Esophagus squamous epithelium (tissue), 4 donors: Measurements from ENCODE around the gene MVB12B.

ENCODE experiments used
- POLR2A ChIP-seq, 4 donors: fragments of 450-650 bp; IDR thresholded peaks; one replicate each; pipeline ENCODE4 v1.6.1; 2017; ENCODE audit warnings: antibody characterized with exemption in 4 of 4, mild to moderate bottlenecking in 4 of 4, moderate library complexity in 3 of 4
- TF ChIP-seq, protein P1 (sequence below), 6 experiments: fragments of 450-650 bp in 4 of 6; fragments of 200-600 bp in 2 of 6; sonication (generic) in 2 of 6; IDR thresholded peaks; one replicate each; pipeline ENCODE4 v1.5.1; 2016 to 2019; ENCODE audit warnings: antibody characterized with exemption in 6 of 6, mild to moderate bottlenecking in 4 of 6, moderate library complexity in 4 of 6

DNA sequence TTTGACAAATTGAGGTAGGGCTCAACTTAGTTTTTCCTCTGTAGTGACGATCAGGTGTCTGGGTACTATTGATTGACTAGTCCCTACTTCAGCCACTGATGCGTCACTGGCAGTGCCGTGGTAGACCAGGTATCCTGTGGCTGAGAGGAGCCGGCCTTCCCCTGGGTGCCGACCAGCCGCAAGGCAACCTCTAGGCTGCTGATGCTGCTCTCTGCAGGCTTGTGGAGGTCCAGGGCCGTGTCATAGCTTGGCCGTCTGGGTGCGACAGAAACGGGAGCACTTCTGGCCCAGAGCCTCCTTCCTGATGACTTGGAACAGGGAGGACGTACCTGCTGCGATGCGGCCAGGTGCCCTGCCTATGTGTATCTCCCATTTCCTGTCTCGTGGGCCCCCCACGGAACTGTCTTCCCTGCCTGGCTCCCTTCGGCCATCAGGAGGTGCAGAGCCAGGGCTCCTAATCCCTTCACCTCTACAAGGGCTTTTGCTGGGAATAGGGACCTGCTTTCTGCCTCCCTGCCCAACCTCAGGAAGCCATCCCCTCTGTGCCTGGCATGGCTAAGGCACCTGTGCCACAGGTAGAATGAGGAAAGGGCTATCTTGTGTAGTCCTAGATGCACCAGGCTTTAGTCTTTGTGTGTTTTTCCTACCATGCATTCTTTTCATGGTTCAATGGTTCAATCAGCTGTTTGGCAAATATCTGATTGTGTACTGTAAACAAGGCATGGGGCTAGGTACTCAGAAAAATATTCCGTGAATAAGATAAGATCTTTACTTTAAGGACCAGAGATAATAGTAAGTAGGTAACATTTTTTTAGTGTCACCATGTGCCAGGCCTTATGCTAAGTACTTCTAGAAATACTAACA lies 44.6 kb downstream of the MVB12B start:
- TF ChIP-seq, protein P1, sequence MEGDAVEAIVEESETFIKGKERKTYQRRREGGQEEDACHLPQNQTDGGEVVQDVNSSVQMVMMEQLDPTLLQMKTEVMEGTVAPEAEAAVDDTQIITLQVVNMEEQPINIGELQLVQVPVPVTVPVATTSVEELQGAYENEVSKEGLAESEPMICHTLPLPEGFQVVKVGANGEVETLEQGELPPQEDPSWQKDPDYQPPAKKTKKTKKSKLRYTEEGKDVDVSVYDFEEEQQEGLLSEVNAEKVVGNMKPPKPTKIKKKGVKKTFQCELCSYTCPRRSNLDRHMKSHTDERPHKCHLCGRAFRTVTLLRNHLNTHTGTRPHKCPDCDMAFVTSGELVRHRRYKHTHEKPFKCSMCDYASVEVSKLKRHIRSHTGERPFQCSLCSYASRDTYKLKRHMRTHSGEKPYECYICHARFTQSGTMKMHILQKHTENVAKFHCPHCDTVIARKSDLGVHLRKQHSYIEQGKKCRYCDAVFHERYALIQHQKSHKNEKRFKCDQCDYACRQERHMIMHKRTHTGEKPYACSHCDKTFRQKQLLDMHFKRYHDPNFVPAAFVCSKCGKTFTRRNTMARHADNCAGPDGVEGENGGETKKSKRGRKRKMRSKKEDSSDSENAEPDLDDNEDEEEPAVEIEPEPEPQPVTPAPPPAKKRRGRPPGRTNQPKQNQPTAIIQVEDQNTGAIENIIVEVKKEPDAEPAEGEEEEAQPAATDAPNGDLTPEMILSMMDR (IDR thresholded peaks at IDR 0.05), result no peak
- no peak for TF ChIP-seq POLR2A (IDR thresholded peaks at IDR 0.05)
